Measurements from ENCODE around the gene NFYB.

The NFYB gene

GRCh38 chr12:104137902-104138796 is at the start of gene NFYB:
Gene NFYB, minus strand, starts transcription at chr12:104138210. Its CDS starts 2,757 bp downstream, at chr12:104135453.
- Histone ChIP-seq H3K4me3 (replicated peaks; ENCODE audit: low read depth, low read length) (peak within 1 kb of the TSS; percentile 90), H3K27me3 (replicated peaks; ENCODE audit: control insufficient read depth, insufficient read depth, low read length) (no peaks in the 10 kb centered on the region; the same call in 1 of the 2 replicates), H3K36me3 (ENCODE audit: control insufficient read depth, insufficient read depth, low read length) (peaks cover 2% of the 10 kb centered on the region)
- peak; percentile 89 for DNase-seq (ENCODE audit: extremely low read depth, insufficient read length)
- TF ChIP-seq CTCF (IDR thresholded peaks at IDR 0.05; ENCODE audit: insufficient read depth, low read length, poor library complexity, severe bottlenecking), result no peak

DNA sequence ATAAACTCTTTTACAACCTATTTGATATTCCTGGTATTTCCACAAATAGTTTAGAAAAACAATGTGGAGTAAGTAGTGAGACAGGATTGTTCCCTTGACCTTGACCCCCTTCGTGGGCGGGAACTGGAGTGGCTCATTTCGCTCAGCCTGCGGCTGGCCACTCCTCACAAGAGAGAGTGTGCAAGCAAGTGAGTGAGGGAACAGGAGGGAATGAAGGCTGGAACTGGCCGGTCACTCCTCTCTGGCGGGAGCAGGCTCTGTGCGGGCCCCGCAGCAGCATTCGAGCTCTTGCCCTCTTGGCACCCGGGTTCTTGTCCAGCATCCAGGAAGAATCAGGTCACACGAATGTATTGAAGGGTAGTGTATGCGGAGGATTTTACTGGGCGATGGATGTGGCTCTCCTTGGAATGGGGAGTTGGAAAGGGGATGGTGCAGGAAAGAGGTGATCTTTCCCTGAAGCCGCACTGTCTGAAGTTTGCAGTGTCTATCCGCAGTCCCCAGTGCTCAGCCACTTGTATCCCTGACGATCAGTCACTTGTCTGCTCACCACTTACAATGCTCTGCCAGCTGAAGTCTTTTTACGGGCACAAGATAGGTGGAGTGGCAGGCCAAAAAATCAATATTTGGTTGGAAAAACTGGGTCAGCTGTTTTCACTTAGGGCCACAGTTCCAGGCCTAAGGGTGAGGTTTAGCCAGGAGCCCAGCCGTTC is 49.6 kb upstream of the NFYB start:
- no peaks in the 10 kb centered on the region for H3K36me3 ChIP-seq (ENCODE audit: control insufficient read depth, insufficient read depth, low read length)
- H3K4me3 ChIP-seq (replicated peaks; ENCODE audit: low read depth, low read length), result no peak overlapping the region
- no peaks in the 10 kb centered on the region for H3K27me3 ChIP-seq (replicated peaks; ENCODE audit: control insufficient read depth, insufficient read depth, low read length)
- no peak for DNase-seq (ENCODE audit: extremely low read depth, insufficient read length)
- no peak for TF ChIP-seq CTCF (IDR thresholded peaks at IDR 0.05; ENCODE audit: insufficient read depth, low read length, poor library complexity, severe bottlenecking)

- TF ChIP-seq CTCF (IDR thresholded peaks at IDR 0.05; ENCODE audit: insufficient read depth, low read length, poor library complexity, severe bottlenecking), result no peak
- no peaks in the 10 kb centered on the region for H3K36me3 ChIP-seq (ENCODE audit: control insufficient read depth, insufficient read depth, low read length)
- no peak for DNase-seq (ENCODE audit: extremely low read depth, insufficient read length)
- H3K27me3 ChIP-seq (replicated peaks; ENCODE audit: control insufficient read depth, insufficient read depth, low read length), result no peaks in the 10 kb centered on the region
- H3K4me3 ChIP-seq (replicated peaks; ENCODE audit: low read depth, low read length), result no peak overlapping the region
These were observed 45.4 kb upstream of the NFYB start for GRCh38 chr12:104183443-104183842.

DNA sequence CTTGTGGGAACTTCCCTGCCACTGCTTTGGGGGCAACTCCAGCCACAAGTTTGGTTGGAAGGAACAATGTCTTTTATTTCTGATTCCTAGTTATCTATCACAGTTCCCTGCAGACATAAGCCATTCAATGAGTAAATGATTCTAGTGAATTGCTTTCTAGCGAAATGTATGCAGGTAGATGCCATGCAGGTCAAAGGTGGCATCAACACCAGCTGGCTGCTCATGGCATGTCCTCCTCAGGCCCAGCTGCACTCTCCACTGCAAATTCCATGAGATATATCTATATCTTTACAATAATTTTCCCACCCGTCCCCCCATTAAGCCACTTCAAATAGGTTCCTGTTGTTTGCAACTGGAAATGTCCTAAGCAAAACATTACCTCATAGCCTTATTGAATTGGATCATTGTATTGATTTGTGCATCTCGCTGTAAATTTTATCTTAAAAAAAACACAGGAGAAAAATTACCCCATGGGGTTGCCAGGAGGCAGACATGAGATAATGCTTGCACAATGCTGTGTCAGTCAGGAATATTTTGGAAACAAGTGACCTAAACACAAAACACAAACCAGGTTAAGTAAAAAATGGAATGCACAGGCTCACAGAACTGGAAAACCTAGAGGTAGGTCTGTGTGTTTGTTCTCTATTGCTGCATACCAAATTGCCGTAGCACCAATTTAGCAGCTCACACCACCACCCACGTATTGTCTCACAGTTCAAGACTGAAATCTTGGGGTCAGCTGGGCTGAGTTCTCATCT is 44.8 kb upstream of the NFYB start:
- no peak overlapping the region for H3K4me3 ChIP-seq (replicated peaks; ENCODE audit: low read depth, low read length)
- H3K36me3 ChIP-seq (ENCODE audit: control insufficient read depth, insufficient read depth, low read length), result no peaks in the 10 kb centered on the region
- DNase-seq (ENCODE audit: extremely low read depth, insufficient read length), result no peak
- no peak for TF ChIP-seq CTCF (IDR thresholded peaks at IDR 0.05; ENCODE audit: insufficient read depth, low read length, poor library complexity, severe bottlenecking)
- no peaks in the 10 kb centered on the region for H3K27me3 ChIP-seq (replicated peaks; ENCODE audit: control insufficient read depth, insufficient read depth, low read length)

DNA sequence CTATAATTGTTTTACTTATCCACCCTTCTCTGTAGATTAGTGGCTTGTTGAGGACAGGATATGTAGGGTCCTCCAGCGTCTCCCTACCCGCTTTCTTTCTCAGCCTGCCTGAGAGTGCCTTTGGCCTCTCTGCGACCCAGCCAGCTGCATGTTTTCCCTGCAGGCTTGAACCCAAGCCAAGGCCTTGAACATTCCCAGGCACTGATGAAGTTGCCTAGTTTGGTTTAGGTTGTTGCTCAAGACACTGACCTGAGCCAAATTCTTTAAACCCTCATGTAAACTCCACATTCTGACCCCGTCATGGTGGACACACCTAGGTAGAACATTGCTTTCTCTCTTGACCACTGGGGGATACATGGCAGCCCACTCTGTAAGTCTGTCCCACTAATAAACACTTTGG is 44.1 kb upstream of the NFYB start:
- Histone ChIP-seq H3K4me3 (replicated peaks; ENCODE audit: low read depth, low read length) (no peak overlapping the region), H3K36me3 (ENCODE audit: control insufficient read depth, insufficient read depth, low read length) (no peaks in the 10 kb centered on the region), H3K27me3 (replicated peaks; ENCODE audit: control insufficient read depth, insufficient read depth, low read length) (no peaks in the 10 kb centered on the region)
- no peak for TF ChIP-seq CTCF (IDR thresholded peaks at IDR 0.05; ENCODE audit: insufficient read depth, low read length, poor library complexity, severe bottlenecking)
- no peak for DNase-seq (ENCODE audit: extremely low read depth, insufficient read length)

All from GM06990 (cell line).